GM12892 (cell line): ENCODE results near the gene RCBTB1.
"Not testable (repeated sequence)": the region's sequence is repeated elsewhere in the genome, so short reads cannot be mapped to it uniquely, and the experiment has no call there.

Experiments used
- POLR2AphosphoS5 ChIP-seq: IDR thresholded peaks from 2 replicates; pipeline ENCODE4 v1.6.1; 2011; ENCODE audit warnings: low read depth, low read length, control low read depth
- TAF1 ChIP-seq: IDR thresholded peaks from 2 replicates; pipeline ENCODE4 v1.6.1; 2011; ENCODE audit warnings: low read depth, mild to moderate bottlenecking, control low read depth, low read length, borderline replicate concordance

- not testable (repeated sequence) for TF ChIP-seq TAF1, POLR2AphosphoS5
Observed at GRCh38 chr13:49612042-49612441, 26.7 kb upstream of the RCBTB1 start.
